GM19035 (cell line): ENCODE data around the gene MAGEA9.
"Not testable (repeated sequence)": the region's sequence is repeated elsewhere in the genome, so short reads cannot be mapped to it uniquely, and the experiment has no call there.

Experiments
- ATAC-seq: cut with Tn5 transposase; IDR thresholded peaks from one replicate; pipeline ENCODE4 v1.9.1; 2021; ENCODE audit not compliant: unreplicated experiment

Gene MAGEA9, protein sequence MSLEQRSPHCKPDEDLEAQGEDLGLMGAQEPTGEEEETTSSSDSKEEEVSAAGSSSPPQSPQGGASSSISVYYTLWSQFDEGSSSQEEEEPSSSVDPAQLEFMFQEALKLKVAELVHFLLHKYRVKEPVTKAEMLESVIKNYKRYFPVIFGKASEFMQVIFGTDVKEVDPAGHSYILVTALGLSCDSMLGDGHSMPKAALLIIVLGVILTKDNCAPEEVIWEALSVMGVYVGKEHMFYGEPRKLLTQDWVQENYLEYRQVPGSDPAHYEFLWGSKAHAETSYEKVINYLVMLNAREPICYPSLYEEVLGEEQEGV

DNA sequence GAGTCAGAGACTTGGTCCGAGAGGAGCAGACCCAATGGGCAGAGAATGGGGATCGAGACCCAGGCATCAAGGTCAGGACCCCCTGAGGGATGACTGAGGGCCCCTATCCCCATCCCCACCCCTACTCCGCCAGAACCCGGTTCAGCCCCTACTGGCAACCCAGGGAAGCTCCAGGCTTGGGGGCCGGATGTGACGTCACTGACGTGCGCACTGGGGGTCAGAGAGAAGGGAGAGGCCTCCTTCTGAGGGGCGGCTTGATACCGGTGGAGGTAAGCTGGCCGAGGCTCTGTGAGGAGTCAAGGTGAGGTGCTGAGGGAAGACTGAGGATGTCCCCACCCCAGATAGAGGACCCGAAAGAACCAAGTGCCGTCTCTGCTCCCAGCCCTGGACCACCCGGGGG lies at the start of gene MAGEA9:
Gene MAGEA9, plus strand, starts transcription at position 204 of the 400 bp plus-strand sequence. CDS start 4,281 bp downstream, outside the sequence.
- ATAC-seq = not testable (repeated sequence)

DNA sequence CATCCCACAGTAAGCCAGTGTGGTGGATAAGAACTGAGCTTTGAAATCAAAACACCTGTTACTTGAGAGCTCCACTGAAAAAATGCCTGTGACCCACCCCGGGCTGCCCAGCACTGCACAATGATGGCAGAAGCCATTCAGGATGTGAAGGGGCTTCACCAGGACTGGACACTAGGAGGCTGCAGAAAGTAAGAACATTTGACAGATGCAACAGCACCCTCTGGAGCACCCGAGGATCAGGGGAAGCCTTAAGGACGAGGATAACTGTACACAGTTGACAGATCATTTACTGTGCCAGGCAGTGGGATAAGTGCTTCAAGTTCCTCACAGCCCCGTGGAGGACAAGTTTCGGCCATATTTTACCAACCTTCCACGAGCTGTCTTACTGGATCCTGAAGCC lies 39.5 kb upstream of the MAGEA9 start:
- not testable (repeated sequence) for ATAC-seq

DNA sequence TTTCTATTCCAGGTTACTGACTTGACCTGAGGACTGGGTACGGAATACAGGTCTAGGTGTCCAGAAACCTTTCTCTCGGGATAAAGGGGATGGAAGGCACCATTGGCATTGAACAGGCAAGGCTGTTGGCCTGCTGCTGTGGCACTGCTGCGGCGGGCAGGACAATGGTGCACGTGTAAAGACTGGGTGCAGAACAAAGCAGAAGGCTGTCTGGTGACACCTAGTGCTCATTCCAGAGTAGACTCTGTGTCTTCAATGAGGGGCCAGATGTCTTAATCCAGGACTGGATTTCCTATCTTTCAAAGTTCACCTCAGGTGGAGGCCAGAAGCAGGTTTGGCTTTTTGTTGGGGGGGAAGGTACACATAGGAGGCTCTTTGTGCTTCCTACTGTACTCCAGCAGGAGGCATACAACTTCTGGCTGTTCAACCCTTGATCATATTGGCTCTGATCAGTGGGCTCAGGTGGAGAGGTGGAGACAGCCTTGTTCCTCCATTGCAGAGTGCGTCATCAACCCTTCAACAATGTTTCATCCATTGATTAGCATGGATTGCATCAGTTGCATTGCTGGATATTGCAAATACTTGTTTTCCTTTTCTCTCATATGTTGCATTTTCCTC lies 35.2 kb upstream of the MAGEA9 start:
- ATAC-seq = not testable (repeated sequence)

DNA sequence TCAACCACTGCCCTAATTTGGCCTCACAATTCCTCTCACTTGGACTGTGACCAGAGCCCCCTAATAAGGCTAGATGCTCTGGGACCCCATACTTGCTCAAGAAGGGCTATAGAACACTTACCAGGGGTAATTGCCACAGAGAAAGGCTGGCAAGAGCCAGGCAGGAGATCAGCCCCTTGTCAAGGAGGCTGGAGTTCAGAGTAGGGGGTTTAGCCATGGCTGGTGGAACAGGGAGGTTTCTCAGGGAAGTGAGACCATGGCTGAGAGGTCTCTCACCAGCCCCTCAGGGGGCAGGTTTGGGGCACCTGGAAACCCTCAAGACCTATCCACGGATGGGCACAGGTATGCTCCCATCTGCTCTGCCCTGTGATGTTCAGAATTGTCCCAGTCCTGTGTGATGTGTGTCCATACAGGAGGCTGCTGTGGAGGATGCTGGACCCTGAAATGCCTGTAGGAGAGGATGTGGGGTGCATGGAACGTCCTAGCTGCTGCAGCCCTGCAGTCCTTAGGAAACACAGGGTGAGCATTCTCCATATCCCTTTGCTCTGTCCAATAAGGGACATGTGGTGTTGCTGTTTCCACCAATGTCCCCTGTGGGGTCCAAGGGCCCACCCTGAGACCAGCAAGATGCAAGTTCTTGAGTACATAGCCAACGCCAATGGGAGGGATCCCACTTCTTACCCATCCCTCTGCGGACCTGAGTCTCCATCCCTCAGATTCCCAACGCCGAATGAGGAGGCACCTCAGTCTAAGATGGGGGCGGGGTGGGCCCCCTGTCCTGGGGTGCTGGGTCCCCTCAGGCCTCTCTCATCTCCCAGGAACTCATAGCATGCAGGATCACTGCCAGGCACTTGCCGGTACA lies 24.3 kb upstream of the MAGEA9 start:
- no peak for ATAC-seq

DNA sequence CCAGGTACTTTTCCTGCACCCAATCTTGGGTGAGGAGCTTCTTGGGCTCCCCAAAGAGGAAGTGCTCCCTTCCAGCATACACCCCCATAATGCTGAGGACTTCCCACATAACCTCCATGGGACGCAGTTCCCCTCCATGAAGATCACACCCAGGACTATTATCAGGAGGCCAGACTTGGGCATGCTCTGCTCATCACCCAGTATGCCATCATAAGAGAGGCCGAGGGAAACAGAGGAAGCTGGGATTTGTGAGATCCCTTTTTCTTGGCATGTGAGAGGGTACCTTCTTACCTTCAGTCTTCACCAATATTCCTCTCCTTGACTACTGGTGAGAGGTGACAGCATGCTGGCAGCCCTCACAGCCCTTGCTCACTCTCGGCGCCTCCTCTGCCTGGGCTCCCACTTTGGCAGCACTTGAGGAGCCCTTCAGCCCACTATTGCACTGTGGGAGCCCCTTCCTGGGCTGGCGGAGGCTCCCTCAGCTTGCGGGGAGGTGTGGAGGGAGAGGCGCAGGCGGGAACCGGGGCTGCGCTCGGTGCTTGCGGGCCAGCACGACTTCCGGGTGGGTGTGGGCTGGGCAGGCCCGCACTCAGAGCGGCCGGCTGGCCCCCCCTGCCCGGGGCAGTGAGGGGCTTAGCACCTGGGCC lies 23.5 kb upstream of the MAGEA9 start:
- no peak for ATAC-seq

DNA sequence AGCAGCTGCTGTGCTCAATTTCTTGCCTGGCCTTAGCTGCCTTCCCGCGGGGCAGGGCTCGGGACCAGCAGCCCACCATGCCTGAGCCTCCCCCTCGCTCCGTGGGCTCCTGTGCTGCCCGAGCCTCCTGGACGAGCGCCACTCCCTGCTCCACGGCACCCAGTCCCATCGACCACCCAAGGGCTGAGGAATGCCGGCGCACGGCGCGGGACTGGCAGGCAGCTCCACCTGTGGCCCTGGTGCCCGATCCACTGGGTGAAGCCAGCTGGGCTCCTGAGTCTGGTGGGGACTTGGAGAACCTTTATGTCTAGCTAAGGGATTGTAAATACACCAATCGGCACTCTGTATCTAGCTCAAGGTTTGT lies 23.0 kb upstream of the MAGEA9 start:
- not testable (repeated sequence) for ATAC-seq

DNA sequence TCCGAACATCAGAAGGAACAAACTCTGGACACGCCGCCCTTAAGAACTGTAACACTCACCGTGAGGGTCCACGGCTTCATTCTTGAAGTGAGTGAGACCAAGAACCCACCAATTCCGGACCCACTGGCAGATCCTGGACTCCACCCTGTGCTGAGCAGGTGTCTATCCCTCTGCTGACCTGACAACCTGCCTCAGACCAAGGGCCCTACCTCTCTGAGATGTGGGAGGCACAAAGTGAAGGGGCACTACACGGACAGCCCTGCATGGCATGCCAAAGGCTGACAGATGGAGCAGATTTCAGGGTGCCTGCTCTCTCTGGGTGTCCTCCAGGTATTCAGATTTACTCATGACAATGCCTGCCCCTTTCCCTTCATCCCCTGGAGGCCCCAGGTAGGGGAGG lies 21.9 kb upstream of the MAGEA9 start:
- no peak for ATAC-seq

DNA sequence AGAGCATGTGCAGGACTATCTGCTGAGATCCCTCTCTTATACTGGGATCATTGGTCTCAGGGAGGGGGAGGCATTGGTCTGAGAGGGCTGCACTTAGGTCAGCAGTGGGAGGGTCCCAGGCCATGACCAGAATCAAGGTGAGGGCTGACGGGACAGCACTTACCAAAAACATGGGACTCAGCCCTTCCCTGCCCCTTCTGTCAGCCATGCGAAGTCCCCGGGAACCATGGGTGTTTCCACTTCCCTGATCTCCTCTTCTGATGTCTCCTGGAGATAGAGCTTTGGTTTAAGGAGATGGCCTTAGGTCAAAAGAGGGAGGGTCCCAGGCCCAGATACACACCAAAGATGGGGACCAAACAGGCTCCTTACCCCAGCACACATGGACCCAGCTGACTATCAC lies 20.8 kb upstream of the MAGEA9 start:
- ATAC-seq = no peak

DNA sequence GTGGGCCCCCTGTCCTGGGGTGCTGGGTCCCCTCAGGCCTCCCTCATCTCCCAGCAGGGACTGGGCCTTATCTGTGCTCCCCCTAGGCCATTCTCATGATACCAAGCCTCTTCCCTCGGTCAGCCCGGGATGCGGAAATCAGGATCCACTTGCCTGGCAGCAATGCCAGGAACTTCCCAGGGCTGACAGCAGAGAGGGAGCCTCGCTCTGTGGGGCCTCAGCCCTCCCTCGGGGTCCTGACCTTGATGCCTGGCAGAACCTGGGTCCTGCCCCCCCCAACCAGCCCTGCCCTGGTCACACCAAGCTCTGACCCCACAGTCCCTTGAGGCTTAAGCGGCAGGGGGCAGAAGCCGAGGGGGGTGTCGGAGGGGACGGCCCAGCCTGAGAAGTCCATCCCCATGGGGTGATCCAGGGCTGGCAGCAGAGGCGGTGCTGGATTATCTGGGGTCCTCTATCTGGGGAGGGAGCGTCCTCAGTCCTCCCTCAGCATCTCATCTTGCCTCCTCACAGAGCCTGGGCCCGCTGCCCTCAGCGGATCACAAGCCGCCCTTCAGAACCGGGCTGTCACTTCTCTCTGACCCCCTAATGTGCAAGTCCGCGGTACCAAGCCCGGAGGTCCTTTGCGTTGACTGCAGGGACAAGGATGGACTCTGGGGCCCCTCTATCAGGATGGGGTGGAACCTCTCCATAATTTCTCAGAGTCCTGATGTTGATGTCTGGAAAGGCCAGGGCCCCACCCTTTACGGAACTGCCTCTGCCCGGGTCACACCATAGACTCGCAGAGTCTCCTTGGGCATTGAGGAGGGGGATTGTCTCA lies 19.7 kb upstream of the MAGEA9 start:
- not testable (repeated sequence) for ATAC-seq

DNA sequence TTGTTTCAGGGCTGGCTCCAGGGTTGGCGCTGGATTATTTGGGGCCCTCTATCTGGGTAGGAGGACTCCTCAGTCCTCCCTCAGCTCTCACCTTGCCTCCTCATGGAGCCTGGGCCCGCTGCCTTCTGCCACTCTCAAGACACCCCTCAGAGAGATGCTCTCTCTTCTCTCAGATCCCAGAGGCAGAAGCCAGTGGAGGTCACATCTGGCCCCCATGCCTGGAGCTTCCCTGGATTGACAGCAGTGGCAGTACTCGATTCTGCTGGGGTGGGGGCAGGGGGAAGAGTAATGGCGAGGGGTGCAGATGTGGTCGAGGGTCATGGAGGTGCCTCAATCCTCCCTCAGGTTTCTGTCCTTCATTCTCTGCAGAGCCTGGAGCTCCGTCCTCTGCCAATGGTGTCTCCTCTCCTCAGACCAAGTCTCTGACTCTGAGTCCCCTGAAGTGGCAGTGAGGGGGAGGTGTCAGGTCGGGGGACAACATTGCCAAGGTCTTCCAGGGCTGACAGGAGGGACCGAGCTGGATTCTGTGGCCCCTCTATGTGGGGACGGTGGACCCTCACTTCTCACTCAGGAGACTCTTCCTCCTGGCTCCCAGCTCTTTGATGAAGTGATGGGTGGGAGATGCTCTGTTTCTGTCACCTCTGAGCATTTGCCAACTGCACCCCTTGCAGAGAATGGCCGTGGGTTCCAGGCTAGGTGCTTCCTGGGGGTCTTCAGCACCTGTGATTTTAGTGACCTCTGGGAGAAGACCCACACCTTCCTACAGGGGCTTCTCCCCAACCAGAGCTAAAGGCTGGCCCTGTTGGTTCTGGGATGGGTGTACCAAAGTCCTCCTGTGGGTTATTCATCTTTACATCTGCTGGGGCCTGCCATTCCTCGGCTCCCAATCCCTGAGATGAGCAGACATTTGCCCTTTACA lies 18.8 kb upstream of the MAGEA9 start:
- no peak for ATAC-seq

DNA sequence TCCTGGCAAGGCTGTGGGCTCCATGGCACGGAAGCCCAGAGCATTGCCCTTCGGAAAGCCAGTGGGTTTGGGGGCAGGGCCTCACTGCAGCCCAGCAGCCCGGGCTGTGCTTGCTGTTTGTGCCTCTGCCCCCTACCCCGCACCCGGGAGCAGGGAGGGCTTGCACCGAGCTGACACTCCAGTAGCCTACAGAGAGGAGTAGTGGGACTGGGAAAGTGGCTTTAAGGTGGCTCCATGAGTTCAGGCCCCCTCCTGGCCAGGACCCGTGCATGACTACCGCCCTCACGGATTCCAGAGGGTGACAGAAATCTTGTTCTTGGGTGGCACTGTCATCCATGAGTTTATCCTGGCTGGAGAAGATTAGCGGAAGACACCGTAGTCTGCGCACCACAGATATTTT lies 11.4 kb upstream of the MAGEA9 start:
- ATAC-seq = not testable (repeated sequence)

DNA sequence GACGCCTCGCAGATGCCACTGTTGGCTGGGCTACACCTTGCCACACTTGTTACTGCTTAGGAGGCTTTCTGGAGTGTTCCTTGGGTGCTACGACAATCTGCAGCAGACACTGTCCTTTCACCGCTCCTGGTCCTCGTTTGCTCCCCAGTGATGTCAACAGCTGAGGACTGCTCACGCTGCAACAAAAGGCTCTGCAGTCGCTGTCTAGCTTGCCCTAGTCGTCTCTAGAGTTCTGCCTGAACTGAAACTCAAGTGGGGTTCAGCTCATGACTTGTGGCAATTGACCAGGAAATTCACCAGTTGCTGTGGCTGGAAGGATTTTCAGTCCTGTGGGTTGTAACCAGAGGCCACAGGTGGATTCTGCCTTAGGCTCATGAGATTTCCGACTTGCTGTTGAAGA lies 8.7 kb upstream of the MAGEA9 start:
- not testable (repeated sequence) for ATAC-seq

DNA sequence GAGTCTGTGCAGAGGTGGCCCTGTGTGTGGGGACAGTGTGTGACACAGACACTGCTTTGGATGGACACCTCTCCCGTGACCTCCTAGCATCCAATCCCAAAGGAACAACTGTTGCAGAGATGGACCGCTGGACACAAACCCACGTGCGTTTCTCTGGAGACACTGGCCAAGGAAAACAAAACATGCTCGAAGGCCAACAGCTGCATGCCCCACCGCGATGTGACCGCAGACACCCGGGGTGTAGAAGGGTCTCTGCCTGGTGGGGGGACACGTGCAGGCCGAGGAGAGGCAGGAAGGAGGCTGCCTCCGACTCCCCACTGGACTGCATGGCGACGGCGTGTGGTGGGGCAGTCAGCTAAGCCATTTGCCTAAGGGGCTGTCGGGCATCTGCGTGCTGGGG lies 8.0 kb upstream of the MAGEA9 start, which contains the start of gene HSFX1:
Gene HSFX1, plus strand, starts transcription at position 301 of the 400 bp plus-strand sequence. CDS start 614 bp downstream, outside the sequence.
- not testable (repeated sequence) for ATAC-seq

DNA sequence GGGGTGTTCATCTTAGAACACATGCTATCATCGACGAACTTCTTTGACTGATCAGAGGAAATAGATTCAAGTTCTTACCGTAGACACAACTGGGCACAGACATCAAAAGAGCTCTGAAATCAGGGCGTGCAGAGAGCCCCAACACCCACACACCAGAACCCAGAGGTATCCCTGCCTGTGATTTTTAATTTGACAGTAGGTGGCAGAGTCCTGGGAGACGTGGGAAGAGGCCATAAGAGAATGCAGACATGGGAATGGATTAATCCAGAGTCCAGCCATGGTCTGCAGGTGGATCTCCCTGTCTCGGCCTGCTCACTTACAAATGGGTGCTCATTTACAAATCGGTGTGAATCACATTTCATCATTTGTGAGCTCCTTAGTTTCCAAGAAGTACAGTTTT lies 3.7 kb upstream of the MAGEA9 start:
- ATAC-seq = not testable (repeated sequence)

DNA sequence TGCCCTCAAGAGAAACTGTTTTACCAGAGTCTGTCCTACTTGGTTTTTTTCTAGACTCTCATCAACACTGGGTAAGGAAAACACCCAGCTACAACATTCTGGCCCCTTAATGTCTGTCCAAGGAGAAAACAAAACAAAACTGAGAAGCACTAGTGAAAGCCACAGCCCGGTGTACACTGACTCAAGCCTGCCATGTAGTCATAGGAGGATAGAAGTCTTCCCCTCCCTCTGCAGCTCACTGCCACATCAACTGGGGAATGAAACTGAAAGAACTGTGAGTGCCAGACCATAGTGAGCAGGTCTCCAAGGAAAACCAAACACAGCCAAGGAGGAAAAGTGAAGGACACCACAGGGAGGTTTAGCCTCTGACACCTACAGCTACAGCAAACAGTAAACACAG lies 13.8 kb downstream of the MAGEA9 start:
- peak; percentile 100 for ATAC-seq

DNA sequence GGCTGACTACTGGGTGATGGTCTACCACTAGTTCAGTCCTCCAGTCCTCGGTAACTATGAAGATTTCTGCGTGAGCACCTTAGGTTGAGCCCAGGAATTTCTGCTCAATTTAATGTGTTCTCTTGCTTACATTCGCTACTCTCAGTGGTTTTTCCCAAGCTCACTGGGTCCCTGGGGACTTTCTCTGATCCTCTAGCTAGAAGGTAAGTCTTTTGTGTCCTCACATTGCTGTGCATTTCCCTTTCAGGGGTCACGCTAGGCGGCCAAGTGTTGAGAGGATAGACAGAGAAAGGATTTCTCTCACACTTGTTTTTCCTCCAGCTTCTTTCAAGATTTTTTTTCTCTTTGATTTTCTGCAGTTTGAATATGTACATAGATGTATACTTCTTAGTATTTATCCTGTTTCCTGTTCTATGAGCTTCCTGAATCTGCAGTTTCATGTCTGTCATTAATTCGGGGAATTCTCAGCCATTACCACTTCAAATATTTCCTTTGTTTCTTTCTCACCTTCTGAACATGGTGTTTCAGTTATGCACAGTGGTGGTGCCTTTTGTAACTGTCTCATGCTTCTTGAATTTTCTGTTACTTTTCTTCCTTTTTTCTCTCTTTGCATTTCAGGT lies 17.5 kb downstream of the MAGEA9 start:
- no peak for ATAC-seq

DNA sequence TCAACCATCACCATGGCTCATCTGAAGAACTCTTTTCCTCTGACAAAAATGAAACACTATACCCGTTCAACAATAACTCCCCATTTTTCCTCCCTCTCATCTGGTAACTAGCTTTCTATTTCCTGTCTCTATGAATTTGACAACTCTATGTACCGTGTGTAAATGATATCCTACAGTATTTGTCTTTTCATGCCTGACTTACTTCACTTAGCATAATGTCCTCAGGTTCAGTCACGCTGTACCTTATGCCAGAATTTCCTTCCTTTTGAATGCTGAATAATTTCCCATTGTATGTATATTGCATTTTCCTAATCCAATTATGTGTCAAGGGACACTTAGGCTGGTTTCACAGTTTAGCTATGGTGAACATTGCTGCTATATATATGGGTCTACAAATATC lies 18.2 kb downstream of the MAGEA9 start:
- ATAC-seq = no peak

DNA sequence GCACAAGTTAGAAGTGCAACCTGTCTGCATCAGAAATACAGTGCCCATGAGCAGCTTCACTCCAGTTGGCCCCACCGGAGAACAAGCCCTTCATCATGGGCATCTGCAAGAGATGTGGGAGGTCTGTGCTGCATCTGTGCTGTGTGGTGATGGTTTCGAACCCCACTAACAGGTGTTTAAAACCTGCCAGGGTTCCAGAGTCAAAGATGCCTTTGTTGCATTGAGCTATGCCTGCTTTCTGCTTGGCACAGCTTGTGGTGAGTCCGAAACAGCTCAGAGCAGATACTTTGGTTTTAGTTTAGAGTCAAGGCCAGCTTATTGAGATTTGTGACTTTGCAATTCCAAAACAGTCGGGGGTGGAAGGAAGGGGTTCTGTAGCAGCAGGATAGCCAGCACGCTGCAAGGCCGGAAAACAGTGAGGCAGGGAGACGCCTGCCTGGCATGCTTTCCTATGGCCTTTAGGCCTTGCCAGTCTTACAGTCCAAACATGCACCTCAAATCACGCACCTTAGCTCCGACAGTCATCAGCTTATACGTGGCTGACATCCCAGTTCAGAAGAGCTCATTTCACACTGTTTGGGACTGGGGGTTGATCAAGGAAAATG lies 21.8 kb downstream of the MAGEA9 start:
- no peak for ATAC-seq
